ENCODE results near the gene PEPD. TPM values are rescaled to one million over a fixed set of nuclear protein-coding genes. Genes with fewer than 3 reads are reported as not detected.
"Not testable (repeated sequence)": the region's sequence is repeated elsewhere in the genome, so short reads cannot be mapped to it uniquely, and the experiment has no call there.

Gene PEPD
- total RNA-seq, 4 donors from 2014 or later, result 40.1 to 61.4 (median 53.4) TPM

DNA sequence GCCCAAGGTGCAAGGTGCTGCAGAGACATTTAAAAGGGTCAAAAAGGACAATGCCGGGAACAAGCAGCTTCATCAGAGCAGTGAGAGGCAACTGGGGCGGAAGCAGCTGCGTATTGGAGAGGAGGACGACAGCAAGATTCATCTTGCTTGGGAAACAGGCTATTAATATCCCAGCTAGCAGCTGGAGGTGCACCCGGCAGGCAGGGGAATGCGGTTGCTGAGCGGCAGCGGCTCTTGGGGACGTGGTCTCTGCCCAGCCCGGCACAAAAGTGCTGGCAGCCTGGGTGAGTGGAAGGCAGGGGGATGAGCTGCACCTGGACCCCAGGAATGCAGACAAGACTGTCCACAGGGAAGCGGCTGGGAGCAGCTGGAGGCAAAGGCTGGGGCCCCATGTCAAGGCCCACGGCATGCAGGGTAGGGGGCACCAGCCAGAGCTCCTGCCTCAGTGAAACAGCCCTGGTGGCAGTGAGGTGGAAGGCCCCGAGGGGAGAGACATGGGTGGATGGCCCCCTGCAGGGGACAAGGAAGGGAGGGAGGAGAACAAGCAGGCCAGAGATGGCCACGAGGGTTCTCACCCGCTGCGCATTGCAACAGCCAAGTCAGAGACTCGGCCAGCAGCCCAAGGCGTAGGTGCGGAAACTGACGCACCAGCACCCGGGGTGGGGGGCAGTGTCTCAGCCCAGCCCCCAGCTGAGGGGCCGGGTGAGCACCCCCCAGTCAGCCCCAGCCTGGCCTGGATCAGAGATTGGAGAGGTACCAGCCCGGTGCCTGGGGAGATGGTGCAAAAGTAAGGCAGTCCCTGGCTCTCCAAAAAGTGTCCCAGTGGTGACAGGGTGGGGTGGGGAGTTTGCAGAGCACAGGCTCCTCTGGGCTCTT, 34.4 kb downstream of the PEPD start:
- H3K36me3 ChIP-seq, result peaks cover 0 to 54% (median 0%) of the 10 kb centered on the region in 3 donors
- H3K27me3 ChIP-seq, result no peaks in the 10 kb centered on the region
- no peak overlapping the region for H3K27ac ChIP-seq
- 69 to 82% methylated on average over 4 to 16 of the region's 23 CpGs for WGBS, 2 donors
- intact Hi-C loops (cut with DNase I), result no loop called here
- no peak for DNase-seq
- TF ChIP-seq CTCF (IDR thresholded peaks at IDR 0.05), result no peak
- TF ChIP-seq POLR2A (IDR thresholded peaks at IDR 0.05), result no peak
- H3K4me1 ChIP-seq, result peaks cover 0 to under 1% (median 0%) of the 10 kb centered on the region in 3 donors
- peaks cover 0 to 9% (median 0%) of the 10 kb centered on the region in 3 donors for H3K9me3 ChIP-seq
- no peak overlapping the region for H3K4me3 ChIP-seq

- Histone ChIP-seq H3K4me3 (no peak overlapping the region), H3K4me1 (peaks cover 0 to 7% (median 0%) of the 10 kb centered on the region in 3 donors), H3K36me3 (peaks cover 0 to 54% (median 0%) of the 10 kb centered on the region in 3 donors), H3K9me3 (peaks cover 0 to 9% (median 0%) of the 10 kb centered on the region in 3 donors), H3K27ac (no peak overlapping the region), H3K27me3 (no peaks in the 10 kb centered on the region)
- DNase-seq, result no peak
- intact Hi-C loops (cut with DNase I), result no loop called here
- no peak for TF ChIP-seq POLR2A (IDR thresholded peaks at IDR 0.05)
- TF ChIP-seq CTCF (IDR thresholded peaks at IDR 0.05), result no peak
- WGBS, 2 donors, result 88 to 100% methylated on average over 3 to 6 of the region's 8 CpGs
Measured at GRCh38 chr19:33486407-33486806, 35.2 kb downstream of the PEPD start.

GRCh38 chr19:33484226-33484774, 37.3 kb downstream of the PEPD start:
- 89 to 95% methylated on average over 8 of the region's 8 CpGs for WGBS, 2 donors
- peaks cover 0 to 52% (median 0%) of the 10 kb centered on the region in 3 donors for H3K36me3 ChIP-seq
- H3K4me1 ChIP-seq, result peaks cover 0 to 7% (median 0%) of the 10 kb centered on the region in 3 donors
- no peak for DNase-seq
- H3K9me3 ChIP-seq, result peaks cover 0 to 11% (median 0%) of the 10 kb centered on the region in 3 donors
- H3K4me3 ChIP-seq, result no peak overlapping the region
- no peaks in the 10 kb centered on the region for H3K27me3 ChIP-seq
- TF ChIP-seq POLR2A (IDR thresholded peaks at IDR 0.05) (no peak), CTCF (IDR thresholded peaks at IDR 0.05) (no peak)
- intact Hi-C loops (cut with DNase I), result no loop called here
- H3K27ac ChIP-seq, result no peak overlapping the region

- Histone ChIP-seq H3K9me3 (peaks cover 0 to 13% (median 0%) of the 10 kb centered on the region in 3 donors), H3K4me1 (peaks cover 0 to 7% (median 0%) of the 10 kb centered on the region in 3 donors), H3K4me3 (no peak overlapping the region), H3K36me3 (peaks cover 0 to 48% (median 0%) of the 10 kb centered on the region in 3 donors), H3K27me3 (no peaks in the 10 kb centered on the region), H3K27ac (no peak overlapping the region)
- 38 to 46% methylated on average over 3 of the region's 3 CpGs for WGBS, 2 donors
- TF ChIP-seq CTCF (IDR thresholded peaks at IDR 0.05) (no peak), POLR2A (IDR thresholded peaks at IDR 0.05) (no peak)
- intact Hi-C loops (cut with DNase I), result no loop called here
- no peak for DNase-seq
Measured at GRCh38 chr19:33482476-33482875, 39.1 kb downstream of the PEPD start.

DNA sequence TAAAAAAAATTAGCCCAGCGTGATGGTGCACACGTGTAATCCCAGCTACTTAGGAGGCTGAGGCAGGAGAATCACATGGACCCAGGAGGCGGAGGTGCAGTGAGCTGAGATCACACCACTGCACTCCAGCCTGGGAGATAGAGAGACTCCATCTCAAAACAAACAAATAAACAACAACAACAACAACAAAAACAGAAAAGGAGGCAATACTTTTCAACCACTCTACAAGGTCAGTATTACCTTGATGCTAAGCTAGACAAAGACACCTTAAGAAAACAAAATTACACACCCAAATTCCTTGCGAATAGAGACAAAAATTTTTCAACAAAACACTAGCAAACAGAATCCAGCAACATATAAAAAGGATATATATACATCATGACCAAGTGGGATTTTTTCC, 39.7 kb downstream of the PEPD start:
- no peak for DNase-seq
- Histone ChIP-seq H3K4me1 (peaks cover 0 to 7% (median 0%) of the 10 kb centered on the region in 3 donors), H3K27me3 (no peaks in the 10 kb centered on the region), H3K27ac (no peak overlapping the region), H3K36me3 (peaks cover 0 to 48% (median 0%) of the 10 kb centered on the region in 3 donors), H3K4me3 (no peak overlapping the region), H3K9me3 (peaks cover 0 to 13% (median 0%) of the 10 kb centered on the region in 3 donors)
- intact Hi-C loops (cut with DNase I), result no loop called here
- WGBS, 2 donors, result 75 to 89% methylated on average over 2 to 4 of the region's 4 CpGs
- TF ChIP-seq POLR2A (IDR thresholded peaks at IDR 0.05) (no peak), CTCF (IDR thresholded peaks at IDR 0.05) (no peak)

- 96 to 97% methylated on average over 3 of the region's 3 CpGs for WGBS, 2 donors
- H3K27ac ChIP-seq; intact Hi-C loops (cut with DNase I); H3K27me3 ChIP-seq; H3K4me1 ChIP-seq; H3K4me3 ChIP-seq; DNase-seq: not testable (repeated sequence)
- Histone ChIP-seq H3K9me3 (peaks cover 0 to 13% (median 0%) of the 10 kb centered on the region in 3 donors), H3K36me3 (peaks cover 0 to 59% (median 0%) of the 10 kb centered on the region in 3 donors)
Measured at GRCh38 chr19:33479570-33479969, 42.0 kb downstream of the PEPD start.

Data from esophagus squamous epithelium (tissue), 5 donors.